SK-N-SH (cell line): ENCODE data around the gene KLF16. TPM values are rescaled to one million over a fixed set of nuclear protein-coding genes. Genes with fewer than 3 reads are reported as not detected.

Source experiments
- CTCF ChIA-PET: fragments of 300-600, 350-600 bp; formaldehyde crosslinking; extraction: SDS; loops from one replicate; lab custom pipeline; 2021; lab: Yijun Ruan, JAX
- POLR2A ChIA-PET: fragments of 350-600 bp; sonication (Branson Sonifier 250); formaldehyde crosslinking; extraction: SDS; loops from one replicate; lab custom pipeline; 2020; ENCODE audit warnings: antibody characterized with exemption, inconsistent platforms; lab: Yijun Ruan, JAX
- DNase-seq: peaks from one replicate; pipeline ENCODE4 v3.0.0; 2012
- H2AFZ ChIP-seq: fragments of 200-600 bp; sonication (generic); 2 replicates; pipeline ENCODE4 v1.8.1; 2016; ENCODE audit warnings: antibody characterized with exemption, mild to moderate bottlenecking, low read depth
- H3F3A ChIP-seq: fragments of 200-600 bp; sonication (generic); replicated peaks from 2 replicates; pipeline ENCODE3; 2016; ENCODE audit warnings: antibody characterized with exemption, mild to moderate bottlenecking; ENCODE audit not compliant: insufficient read depth
- H3K27ac ChIP-seq, 2 experiments: fragments of 200-500 bp in 1 of 2; fragments of 200-600 bp in 1 of 2; sonication (Bioruptor generic) in 1 of 2; sonication (generic), shearing (Covaris generic) in 1 of 2; 2 replicates each; pipeline versions ENCODE4 v1.5.1 to v1.6.1; 2014 to 2016; ENCODE audit warnings: low read depth in 2 of 2, inconsistent platforms in 1 of 2, low read length in 1 of 2, mild to moderate bottlenecking in 1 of 2, mixed read lengths in 1 of 2
- H3K27me3 ChIP-seq: fragments of 200-600 bp; sonication (generic), shearing (Covaris generic); 2 replicates; pipeline ENCODE4 v1.6.1; 2016; ENCODE audit warnings: mixed run types; ENCODE audit not compliant: insufficient read depth
- H3K36me3 ChIP-seq, 2 experiments: fragments of 200-500 bp in 1 of 2; fragments of 200-600 bp in 1 of 2; sonication (Bioruptor generic) in 1 of 2; sonication (generic) in 1 of 2; replicated peaks in 1 of 2; 2 replicates each; pipeline versions ENCODE3 to v1.5.1; 2014 to 2016; ENCODE audit warnings: low read length in 1 of 2, mild to moderate bottlenecking in 1 of 2; ENCODE audit not compliant: insufficient read depth in 2 of 2, control insufficient read depth in 1 of 2
- H3K4me1 ChIP-seq, 2 experiments: fragments of 200-500 bp in 1 of 2; fragments of 200-600 bp in 1 of 2; sonication (Bioruptor generic) in 1 of 2; sonication (generic), shearing (Covaris generic) in 1 of 2; 2 replicates each; pipeline versions ENCODE4 v1.5.1 to v1.6.1; 2014 to 2016; ENCODE audit warnings: low read depth in 1 of 2, low read length in 1 of 2, mixed run types in 1 of 2; ENCODE audit not compliant: insufficient read depth in 2 of 2, control insufficient read depth in 1 of 2
- H3K4me2 ChIP-seq: fragments of 200-600 bp; sonication (generic), shearing (Covaris generic); 2 replicates; pipeline ENCODE4 v1.6.1; 2017; ENCODE audit warnings: mixed run types
- H3K4me3 ChIP-seq, 2 experiments: fragments of 200-500 bp in 1 of 2; fragments of 200-600 bp in 1 of 2; sonication (Bioruptor generic) in 1 of 2; sonication (generic), shearing (Covaris generic) in 1 of 2; 2 replicates each; pipeline versions ENCODE4 v1.5.1 to v1.8.1; 2014 to 2016; ENCODE audit warnings: low read depth in 2 of 2, inconsistent platforms in 1 of 2, low read length in 1 of 2, mild to moderate bottlenecking in 1 of 2, mixed read lengths in 1 of 2, moderate library complexity in 1 of 2
- H3K79me2 ChIP-seq: fragments of 200-600 bp; sonication (generic); 2 replicates; pipeline ENCODE4 v1.8.1; 2017; ENCODE audit warnings: mild to moderate bottlenecking; ENCODE audit not compliant: insufficient read depth
- H3K9ac ChIP-seq: fragments of 200-600 bp; sonication (generic); 2 replicates; pipeline ENCODE4 v1.6.1; 2017; ENCODE audit warnings: mixed run types
- H3K9me2 ChIP-seq: fragments of 200-600 bp; sonication (generic); 2 replicates; pipeline ENCODE4 v1.6.1; 2017; ENCODE audit warnings: mixed run types
- H3K9me3 ChIP-seq: fragments of 200-600 bp; sonication (generic); 2 replicates; pipeline ENCODE4 v1.6.1; 2017; ENCODE audit warnings: mixed run types, mild to moderate bottlenecking, moderate library complexity
- H4K20me1 ChIP-seq: fragments of 200-600 bp; sonication (generic); 2 replicates; pipeline ENCODE4 v1.6.1; 2017; ENCODE audit warnings: mild to moderate bottlenecking, mixed run types; ENCODE audit not compliant: insufficient read depth
- CHD2 ChIP-seq: fragments of 150-350 bp; IDR thresholded peaks from 2 replicates; pipeline ENCODE4 v1.6.1; 2018; ENCODE audit warnings: low read length; ENCODE audit not compliant: partially characterized antibody
- EP300 ChIP-seq, 2 experiments: IDR thresholded peaks; 2 replicates each; pipeline versions ENCODE4 v1.4.0 to v1.6.1; 2012; ENCODE audit warnings: borderline replicate concordance in 1 of 2, low read depth in 1 of 2, low read length in 1 of 2
- GATA2 ChIP-seq: sonication (generic); formaldehyde crosslinking; IDR thresholded peaks from 2 replicates; pipeline ENCODE4 v1.5.0; 2020; ENCODE audit warnings: mild to moderate bottlenecking, missing genetic modification reagents
- JUND ChIP-seq: IDR thresholded peaks from 2 replicates; pipeline ENCODE4 v1.4.0; 2012
- MEF2A ChIP-seq: IDR thresholded peaks from 2 replicates; pipeline ENCODE4 v1.4.0; 2012; ENCODE audit warnings: low read depth, borderline replicate concordance
- NRF1 ChIP-seq: IDR thresholded peaks from 2 replicates; pipeline ENCODE4 v1.6.1; 2012; ENCODE audit warnings: low read depth, mild to moderate bottlenecking, low read length
- POLR2AphosphoS5 ChIP-seq: IDR thresholded peaks from 2 replicates; pipeline ENCODE4 v1.6.1; 2012; ENCODE audit warnings: low read depth, low read length
- RAD21 ChIP-seq: IDR thresholded peaks from 2 replicates; pipeline ENCODE4 v1.6.1; 2012; ENCODE audit warnings: mild to moderate bottlenecking, low read length
- RCOR1 ChIP-seq: fragments of 150-350 bp; IDR thresholded peaks from 2 replicates; pipeline ENCODE4 v1.6.1; 2017; ENCODE audit warnings: antibody characterized with exemption, low read length
- REST ChIP-seq: IDR thresholded peaks from 2 replicates; pipeline ENCODE4 v1.6.1; 2012; ENCODE audit warnings: mild to moderate bottlenecking, low read depth, low read length, moderate library complexity
- RFX5 ChIP-seq: IDR thresholded peaks from 2 replicates; pipeline ENCODE4 v1.6.1; 2012; ENCODE audit warnings: mild to moderate bottlenecking, improper control_type of control experiment, low read length
- RXRA ChIP-seq: IDR thresholded peaks from 2 replicates; pipeline ENCODE4 v1.4.0; 2012; ENCODE audit warnings: low read depth, mild to moderate bottlenecking, borderline replicate concordance
- SMC3 ChIP-seq: IDR thresholded peaks from 2 replicates; pipeline ENCODE4 v1.6.1; 2012; ENCODE audit warnings: low read depth, low read length, improper control_type of control experiment
- WGBS: methylation state at CpG from one replicate; pipeline ENCODE4 v1.1.6; 2017; ENCODE audit warnings: low lambda C conversion rate; 5-methylcytosine and 5-hydroxymethylcytosine counted together
- polyA plus RNA-seq, 3 experiments: library from polyadenylated mRNA; depleted of rRNA; stranded (reverse); fragments of >200 nt; gene quantifications; 2 replicates each; pipeline ENCODE4 v1.2.3, GENCODE V29; 2012
- TF ChIP-seq, protein P1 (sequence below): IDR thresholded peaks from 2 replicates; pipeline ENCODE4 v1.4.0; 2012; ENCODE audit warnings: low read depth, borderline replicate concordance
- TF ChIP-seq, protein P2 (sequence below): IDR thresholded peaks from 2 replicates; pipeline ENCODE4 v1.4.0; 2012; ENCODE audit warnings: low read depth, borderline replicate concordance
- TF ChIP-seq, protein P3 (sequence below): fragments of 200-600 bp; sonication (generic); IDR thresholded peaks from 2 replicates; pipeline ENCODE4 v1.6.1; 2017; ENCODE audit warnings: antibody characterized with exemption, mild to moderate bottlenecking, moderate library complexity
- TF ChIP-seq, protein P4 (sequence below): fragments of 150-350 bp; IDR thresholded peaks from 2 replicates; pipeline ENCODE4 v1.6.1; 2016; ENCODE audit warnings: mild to moderate bottlenecking, low read depth, low read length

The KLF16 gene
- polyA plus RNA-seq, 1 of the 3 experiments (the other 2 are of a cell fraction), result 16.1 TPM

GRCh38 chr19:1854542-1855039 lies 8.8 kb downstream of the KLF16 start:
- H3K27ac ChIP-seq, result peak overlapping the region; percentile 35 to 85; a peak in 3 of 4 replicates
- no peak overlapping the region for H2AFZ ChIP-seq
- peaks cover 1 to 3% of the 10 kb centered on the region in 2 experiments for H3K36me3 ChIP-seq
- no peak overlapping the region for H3K9ac ChIP-seq
- no peaks in the 10 kb centered on the region for H3K9me2 ChIP-seq
- peaks cover 88% of the 10 kb centered on the region for H3K79me2 ChIP-seq
- peaks cover 96% of the 10 kb centered on the region for H4K20me1 ChIP-seq
- peaks cover 22% of the 10 kb centered on the region for H3F3A ChIP-seq
- H3K4me2 ChIP-seq, result peak overlapping the region; percentile 73
- no peaks in the 10 kb centered on the region for H3K27me3 ChIP-seq
- H3K4me3 ChIP-seq, result no peak overlapping the region
- CTCF ChIA-PET, result interaction anchor here (1.3 to 2.4 kb wide), 3 partner anchors 12 to 22 kb away, joined by 3 to 15 read pairs (median 6); no protein-coding TSS in a partner anchor
- no peaks in the 10 kb centered on the region for H3K9me3 ChIP-seq
- 90% methylated on average over 29 of the region's 37 CpGs for WGBS
- peaks cover 23 to 43% of the 10 kb centered on the region in 2 experiments; a peak in 3 of 4 replicates for H3K4me1 ChIP-seq
- POLR2A ChIA-PET, result interaction anchor here (1.0 kb wide), 1 partner anchor 10 kb away, joined by 3 read pairs; no protein-coding TSS in a partner anchor
- DNase-seq, result no peak
- no peak for TF ChIP-seq RCOR1
- TF ChIP-seq JUND, result no peak
- TF ChIP-seq RFX5, result no peak
- TF ChIP-seq GATA2, result no peak
- no peak for TF ChIP-seq SMC3
- TF ChIP-seq, protein P1, sequence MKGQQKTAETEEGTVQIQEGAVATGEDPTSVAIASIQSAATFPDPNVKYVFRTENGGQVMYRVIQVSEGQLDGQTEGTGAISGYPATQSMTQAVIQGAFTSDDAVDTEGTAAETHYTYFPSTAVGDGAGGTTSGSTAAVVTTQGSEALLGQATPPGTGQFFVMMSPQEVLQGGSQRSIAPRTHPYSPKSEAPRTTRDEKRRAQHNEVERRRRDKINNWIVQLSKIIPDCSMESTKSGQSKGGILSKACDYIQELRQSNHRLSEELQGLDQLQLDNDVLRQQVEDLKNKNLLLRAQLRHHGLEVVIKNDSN, result no peak
- TF ChIP-seq, protein P2, sequence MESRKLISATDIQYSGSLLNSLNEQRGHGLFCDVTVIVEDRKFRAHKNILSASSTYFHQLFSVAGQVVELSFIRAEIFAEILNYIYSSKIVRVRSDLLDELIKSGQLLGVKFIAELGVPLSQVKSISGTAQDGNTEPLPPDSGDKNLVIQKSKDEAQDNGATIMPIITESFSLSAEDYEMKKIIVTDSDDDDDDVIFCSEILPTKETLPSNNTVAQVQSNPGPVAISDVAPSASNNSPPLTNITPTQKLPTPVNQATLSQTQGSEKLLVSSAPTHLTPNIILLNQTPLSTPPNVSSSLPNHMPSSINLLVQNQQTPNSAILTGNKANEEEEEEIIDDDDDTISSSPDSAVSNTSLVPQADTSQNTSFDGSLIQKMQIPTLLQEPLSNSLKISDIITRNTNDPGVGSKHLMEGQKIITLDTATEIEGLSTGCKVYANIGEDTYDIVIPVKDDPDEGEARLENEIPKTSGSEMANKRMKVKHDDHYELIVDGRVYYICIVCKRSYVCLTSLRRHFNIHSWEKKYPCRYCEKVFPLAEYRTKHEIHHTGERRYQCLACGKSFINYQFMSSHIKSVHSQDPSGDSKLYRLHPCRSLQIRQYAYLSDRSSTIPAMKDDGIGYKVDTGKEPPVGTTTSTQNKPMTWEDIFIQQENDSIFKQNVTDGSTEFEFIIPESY, result no peak
- TF ChIP-seq POLR2AphosphoS5, result no peak
- TF ChIP-seq RXRA, result no peak
- TF ChIP-seq REST, result no peak
- TF ChIP-seq, protein P3, sequence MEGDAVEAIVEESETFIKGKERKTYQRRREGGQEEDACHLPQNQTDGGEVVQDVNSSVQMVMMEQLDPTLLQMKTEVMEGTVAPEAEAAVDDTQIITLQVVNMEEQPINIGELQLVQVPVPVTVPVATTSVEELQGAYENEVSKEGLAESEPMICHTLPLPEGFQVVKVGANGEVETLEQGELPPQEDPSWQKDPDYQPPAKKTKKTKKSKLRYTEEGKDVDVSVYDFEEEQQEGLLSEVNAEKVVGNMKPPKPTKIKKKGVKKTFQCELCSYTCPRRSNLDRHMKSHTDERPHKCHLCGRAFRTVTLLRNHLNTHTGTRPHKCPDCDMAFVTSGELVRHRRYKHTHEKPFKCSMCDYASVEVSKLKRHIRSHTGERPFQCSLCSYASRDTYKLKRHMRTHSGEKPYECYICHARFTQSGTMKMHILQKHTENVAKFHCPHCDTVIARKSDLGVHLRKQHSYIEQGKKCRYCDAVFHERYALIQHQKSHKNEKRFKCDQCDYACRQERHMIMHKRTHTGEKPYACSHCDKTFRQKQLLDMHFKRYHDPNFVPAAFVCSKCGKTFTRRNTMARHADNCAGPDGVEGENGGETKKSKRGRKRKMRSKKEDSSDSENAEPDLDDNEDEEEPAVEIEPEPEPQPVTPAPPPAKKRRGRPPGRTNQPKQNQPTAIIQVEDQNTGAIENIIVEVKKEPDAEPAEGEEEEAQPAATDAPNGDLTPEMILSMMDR, result no peak
- TF ChIP-seq MEF2A, result no peak
- TF ChIP-seq EP300 (IDR thresholded peaks at IDR 0.05; ENCODE audit: borderline replicate concordance in 1 of 2, low read depth in 1 of 2, low read length in 1 of 2), result no peak
- no peak for TF ChIP-seq CHD2
- no peak for TF ChIP-seq NRF1
- TF ChIP-seq RAD21, result no peak
- TF ChIP-seq, protein P4, sequence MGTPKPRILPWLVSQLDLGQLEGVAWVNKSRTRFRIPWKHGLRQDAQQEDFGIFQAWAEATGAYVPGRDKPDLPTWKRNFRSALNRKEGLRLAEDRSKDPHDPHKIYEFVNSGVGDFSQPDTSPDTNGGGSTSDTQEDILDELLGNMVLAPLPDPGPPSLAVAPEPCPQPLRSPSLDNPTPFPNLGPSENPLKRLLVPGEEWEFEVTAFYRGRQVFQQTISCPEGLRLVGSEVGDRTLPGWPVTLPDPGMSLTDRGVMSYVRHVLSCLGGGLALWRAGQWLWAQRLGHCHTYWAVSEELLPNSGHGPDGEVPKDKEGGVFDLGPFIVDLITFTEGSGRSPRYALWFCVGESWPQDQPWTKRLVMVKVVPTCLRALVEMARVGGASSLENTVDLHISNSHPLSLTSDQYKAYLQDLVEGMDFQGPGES, result no peak
- TF ChIP-seq, all 33 proteins: peak for 0
